Ascending aorta (tissue), 2 donors: Measurements from ENCODE around the gene GBE1. TPM values are rescaled to one million over a fixed set of nuclear protein-coding genes. Genes with fewer than 3 reads are reported as not detected.

Experiments
- DNase-seq, 2 donors: peaks; one replicate each; pipeline ENCODE4 v3.0.0-alpha.2; 2019; ENCODE audit warnings: low spot score in 2 of 2
- H3K27ac ChIP-seq, 2 donors: fragments of 200-600 bp; sonication (generic); one replicate each; pipeline ENCODE4 v1.5.1; 2016 to 2017; ENCODE audit warnings: mild to moderate bottlenecking in 1 of 2
- H3K27me3 ChIP-seq: fragments of 200-600 bp; sonication (generic); one replicate; pipeline ENCODE4 v1.5.1; 2017
- H3K36me3 ChIP-seq, 2 donors: fragments of 200-600 bp; sonication (generic); one replicate each; pipeline ENCODE4 v1.5.1; 2016
- H3K4me1 ChIP-seq, 2 donors: fragments of 200-600 bp; sonication (generic); one replicate each; pipeline ENCODE4 v1.5.1; 2016 to 2017; ENCODE audit warnings: mild to moderate bottlenecking in 1 of 2
- H3K4me3 ChIP-seq, 2 donors: fragments of 200-600 bp; sonication (generic); one replicate each; pipeline ENCODE4 v1.5.1; 2016 to 2017; ENCODE audit warnings: mild to moderate bottlenecking in 1 of 2
- H3K9me3 ChIP-seq, 2 donors: fragments of 200-600 bp; sonication (generic); one replicate each; pipeline ENCODE4 v1.5.1; 2016
- CTCF ChIP-seq, 3 experiments: fragments of 200-600 bp in 2 of 3; fragments of 450-650 bp in 1 of 3; sonication (generic) in 2 of 3; IDR thresholded peaks; one replicate each; pipeline ENCODE4 v1.5.1; 2016 to 2019; ENCODE audit warnings: antibody characterized with exemption in 3 of 3, mild to moderate bottlenecking in 1 of 3, moderate library complexity in 1 of 3
- intact Hi-C: fragments of 100-400 bp; cut with DNase I; formaldehyde crosslinking; loops from one replicate; pipeline ENCODE4 v1.15.1; 2023
- total RNA-seq: library from RNA; depleted of rRNA; stranded (reverse); fragments of >200 nt; gene quantifications from one replicate; pipeline ENCODE4 v1.1.0, GENCODE V29; 2016

The GBE1 gene
- total RNA-seq: 20.8 TPM

GRCh38 chr3:81760924-81761903, at the start of gene GBE1:
GBE1 (minus strand) TSS chr3:81761645; CDS start chr3:81761517, 128 bp downstream.
- no peaks in the 10 kb centered on the region for H3K9me3 ChIP-seq

GRCh38 chr3:81808900-81809299, 47.5 kb upstream of the GBE1 start:
- Histone ChIP-seq H3K4me3 (no peak overlapping the region), H3K4me1 (peaks cover 0 to 3% of the 10 kb centered on the region in 2 donors), H3K27me3 (no peaks in the 10 kb centered on the region), H3K9me3 (no peaks in the 10 kb centered on the region), H3K36me3 (no peaks in the 10 kb centered on the region), H3K27ac (no peak overlapping the region)
- no peak for DNase-seq
- intact Hi-C loops: no loop called here
- TF ChIP-seq CTCF (IDR thresholded peaks at IDR 0.05): no peak

More at GRCh38 chr3:81760924-81761903, at the start of gene GBE1:
- Histone ChIP-seq H3K27ac (peak within 1 kb of the TSS; percentile 99), H3K27me3 (no peaks in the 10 kb centered on the region), H3K36me3 (no peaks in the 10 kb centered on the region), H3K4me3 (peak within 1 kb of the TSS; percentile 74 to 81), H3K4me1 (peaks cover 3 to 30% of the 10 kb centered on the region in 2 donors)
- TF ChIP-seq CTCF (IDR thresholded peaks at IDR 0.05): peak in 2 of 3 experiments; percentile 49 to 51
- intact Hi-C loops: loop anchor here (1.0 to 5.0 kb wide), 3 partner anchors 18 to 319 kb away; no protein-coding TSS in a partner anchor
- peak; percentile 89 to 98 for DNase-seq

GRCh38 chr3:81799403-81799802, 38.0 kb upstream of the GBE1 start:
- Histone ChIP-seq H3K9me3 (no peaks in the 10 kb centered on the region), H3K36me3 (no peaks in the 10 kb centered on the region), H3K4me1 (no peaks in the 10 kb centered on the region), H3K4me3 (no peak overlapping the region), H3K27ac (no peak overlapping the region), H3K27me3 (no peaks in the 10 kb centered on the region)
- DNase-seq: no peak
- no peak for TF ChIP-seq CTCF (IDR thresholded peaks at IDR 0.05)
- intact Hi-C loops: no loop called here

GRCh38 chr3:81793410-81793809, 32.0 kb upstream of the GBE1 start:
- no peak overlapping the region for H3K27ac ChIP-seq
- no peak for DNase-seq

GRCh38 chr3:81790117-81790516, 28.7 kb upstream of the GBE1 start:
- intact Hi-C loops: no loop called here
- H3K4me3 ChIP-seq: no peak overlapping the region
- no peak for TF ChIP-seq CTCF (IDR thresholded peaks at IDR 0.05)

More at GRCh38 chr3:81793410-81793809, 32.0 kb upstream of the GBE1 start:
- intact Hi-C loops: no loop called here
- H3K9me3 ChIP-seq: no peaks in the 10 kb centered on the region
- H3K4me1 ChIP-seq: no peaks in the 10 kb centered on the region
- no peaks in the 10 kb centered on the region for H3K27me3 ChIP-seq
- no peak overlapping the region for H3K4me3 ChIP-seq
- H3K36me3 ChIP-seq: no peaks in the 10 kb centered on the region
- TF ChIP-seq CTCF (IDR thresholded peaks at IDR 0.05): no peak

More at GRCh38 chr3:81790117-81790516, 28.7 kb upstream of the GBE1 start:
- Histone ChIP-seq H3K9me3 (no peaks in the 10 kb centered on the region), H3K36me3 (no peaks in the 10 kb centered on the region), H3K27ac (no peak overlapping the region), H3K27me3 (no peaks in the 10 kb centered on the region), H3K4me1 (no peaks in the 10 kb centered on the region)
- DNase-seq: no peak
